Lung microvascular endothelial cell (primary cell): ENCODE measurements around the gene ATP6V0B. TPM values are rescaled to one million over a fixed set of nuclear protein-coding genes. Genes with fewer than 3 reads are reported as not detected.

Experiments used
- DNase-seq, 2 donors: peaks; one replicate each; pipeline versions ENCODE4 v3.0.0 to v3.0.0-alpha.2; 2010; ENCODE audit warnings: low read depth in 2 of 2
- total RNA-seq: library from RNA; depleted of rRNA; stranded (reverse); fragments of >200 nt; gene quantifications from 2 replicates; pipeline ENCODE4 v1.2.1, GENCODE V29; 2014

ATP6V0B gene
- total RNA-seq, 1 donor from 2014 or later: 164 TPM

DNA sequence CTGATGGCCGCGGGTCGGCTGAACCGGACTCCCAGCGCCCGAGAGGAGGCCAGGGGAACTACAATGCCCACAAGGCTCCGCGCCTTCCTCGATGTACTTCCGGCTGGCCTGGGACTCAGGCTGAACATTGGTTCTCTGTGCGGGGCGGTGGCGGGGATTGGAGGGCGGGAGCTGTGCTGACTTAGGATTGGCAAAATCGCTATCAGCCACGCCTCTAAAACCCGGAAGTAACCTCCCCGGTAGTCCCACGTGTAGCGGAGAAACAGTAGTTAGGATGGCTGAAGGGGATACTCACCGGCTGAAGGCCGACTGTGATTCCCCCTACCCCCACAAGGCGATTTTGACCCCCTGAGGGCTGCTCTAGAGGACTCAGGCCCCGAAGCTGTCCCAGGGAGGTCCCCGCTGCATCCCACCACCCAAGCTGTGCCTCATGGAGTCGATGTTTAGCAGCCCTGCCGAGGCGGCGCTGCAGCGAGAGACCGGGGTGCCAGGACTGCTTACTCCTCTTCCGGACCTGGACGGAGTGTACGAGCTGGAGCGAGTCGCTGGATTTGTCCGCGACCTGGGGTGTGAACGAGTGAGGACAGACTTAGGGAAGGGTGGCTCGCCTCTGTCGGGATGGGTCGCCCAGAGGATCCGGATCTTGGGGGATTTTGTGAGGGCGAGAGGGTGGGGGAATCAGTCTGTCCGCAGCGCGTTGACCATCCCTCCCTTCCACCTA lies 4.9 kb upstream of the ATP6V0B start, which contains the start of gene DPH2:
Gene DPH2, plus strand, starts transcription at position 265 of the 721 bp plus-strand sequence. Its CDS starts 166 bp downstream, at position 431.
- DNase-seq: peak; percentile 98

DNA sequence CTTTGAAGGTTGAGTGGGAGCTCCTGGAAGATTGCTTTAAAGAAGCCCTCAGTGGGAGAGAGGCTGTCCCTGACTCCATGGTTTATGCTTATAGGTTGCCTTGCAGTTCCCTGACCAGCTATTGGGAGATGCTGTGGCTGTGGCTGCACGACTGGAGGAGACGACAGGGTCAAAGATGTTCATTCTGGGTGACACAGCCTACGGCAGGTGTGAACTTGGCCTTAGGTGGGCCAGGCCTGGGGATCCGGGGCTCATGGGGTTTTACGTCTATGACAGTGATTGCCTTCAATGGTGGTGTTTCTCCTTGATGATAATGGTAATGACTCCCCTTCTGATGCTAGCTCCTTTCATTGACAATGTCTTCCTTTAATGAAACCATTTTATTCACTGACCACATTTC lies 4.3 kb upstream of the ATP6V0B start:
- DNase-seq: no peak

DNA sequence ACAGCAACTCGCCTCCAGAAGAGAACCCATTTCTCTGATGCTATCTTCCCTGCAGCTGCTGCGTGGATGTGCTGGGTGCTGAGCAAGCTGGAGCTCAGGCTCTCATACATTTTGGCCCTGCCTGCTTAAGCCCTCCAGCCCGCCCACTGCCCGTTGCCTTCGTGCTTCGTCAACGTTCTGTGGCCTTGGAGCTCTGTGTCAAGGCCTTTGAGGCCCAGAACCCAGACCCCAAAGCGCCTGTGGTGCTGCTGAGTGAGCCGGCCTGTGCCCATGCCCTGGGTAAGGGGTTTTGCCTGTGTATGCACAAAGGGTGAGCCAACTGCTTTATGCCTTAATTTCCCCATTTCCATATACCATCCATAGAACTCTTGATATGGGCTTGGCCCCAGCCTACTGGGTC lies 3.8 kb upstream of the ATP6V0B start:
- DNase-seq: no peak

DNA sequence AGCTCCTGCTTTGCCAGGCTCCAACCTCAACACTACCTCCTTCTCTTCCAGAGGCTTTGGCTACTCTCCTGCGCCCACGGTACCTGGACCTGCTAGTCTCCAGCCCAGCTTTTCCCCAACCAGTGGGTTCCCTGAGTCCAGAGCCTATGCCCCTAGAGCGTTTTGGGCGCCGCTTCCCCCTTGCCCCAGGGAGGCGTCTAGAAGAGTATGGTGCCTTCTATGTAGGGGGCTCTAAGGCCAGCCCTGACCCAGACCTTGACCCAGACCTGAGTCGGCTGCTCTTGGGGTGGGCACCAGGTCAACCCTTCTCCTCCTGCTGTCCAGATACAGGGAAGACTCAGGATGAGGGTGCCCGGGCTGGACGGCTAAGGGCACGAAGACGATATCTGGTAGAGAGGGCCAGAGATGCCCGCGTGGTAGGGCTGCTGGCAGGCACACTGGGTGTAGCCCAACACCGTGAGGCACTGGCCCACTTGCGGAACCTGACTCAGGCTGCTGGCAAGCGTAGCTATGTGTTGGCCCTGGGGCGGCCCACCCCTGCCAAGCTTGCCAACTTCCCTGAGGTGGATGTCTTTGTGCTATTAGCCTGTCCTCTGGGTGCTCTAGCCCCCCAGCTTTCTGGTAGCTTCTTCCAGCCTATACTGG lies 3.3 kb upstream of the ATP6V0B start:
- DNase-seq: no peak

DNA sequence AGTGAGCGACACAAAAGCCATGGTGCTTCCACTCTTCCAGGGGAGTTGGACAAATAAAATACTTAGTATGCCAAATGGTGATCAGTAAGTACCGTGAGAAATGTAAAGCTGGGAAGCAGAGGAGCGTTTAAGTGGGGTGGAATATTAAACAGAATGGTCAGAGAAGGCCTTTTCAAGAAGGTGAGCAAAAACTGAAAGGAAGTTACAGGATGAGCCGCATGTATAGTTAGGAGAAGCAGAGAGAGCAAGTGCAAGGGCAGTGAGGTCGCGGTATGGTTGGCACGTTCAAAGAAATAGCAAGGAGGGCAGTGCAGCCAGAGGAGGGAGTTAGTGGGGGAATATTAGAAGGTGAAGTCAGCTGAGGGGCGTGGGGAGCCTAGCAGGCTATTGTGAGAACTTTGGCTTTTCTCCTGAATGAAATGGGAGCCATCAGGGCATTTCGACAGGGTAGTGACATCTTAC lies 748 bp upstream of the ATP6V0B start:
- no peak for DNase-seq

DNA sequence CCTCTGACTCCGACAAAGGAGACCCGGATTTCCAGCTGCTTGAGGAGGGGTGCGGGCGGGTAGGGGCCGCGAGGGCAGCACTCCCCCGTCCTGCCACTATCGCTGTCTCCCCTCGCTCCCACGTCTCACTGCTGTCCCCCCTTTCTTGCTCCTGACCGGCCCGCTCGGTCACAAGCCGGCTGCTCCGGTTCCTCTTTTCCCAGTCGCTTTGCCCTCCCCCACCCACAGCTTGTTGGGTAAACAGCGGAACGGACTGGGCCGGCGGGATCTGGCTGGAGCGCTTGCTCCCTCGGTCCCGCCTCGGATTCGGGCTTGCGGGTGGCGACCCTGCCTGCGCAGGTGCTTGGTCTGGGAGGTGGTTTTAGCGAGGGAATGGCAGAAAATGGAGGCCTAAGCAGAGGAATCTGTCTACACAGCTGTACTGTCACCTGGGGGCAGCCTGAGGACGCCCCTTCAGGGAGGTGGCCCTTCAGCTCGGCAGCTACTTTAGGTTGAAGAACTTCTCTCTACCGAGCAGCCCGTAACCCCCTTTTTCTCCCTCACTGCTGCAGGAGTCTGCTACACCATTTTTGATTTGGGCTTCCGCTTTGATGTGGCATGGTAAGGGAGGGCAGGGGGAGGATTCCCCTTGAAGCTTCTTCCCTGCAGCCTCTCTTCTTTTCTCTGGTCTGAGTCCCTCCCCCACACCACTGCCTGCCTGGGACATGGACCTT lies 645 bp downstream of the ATP6V0B start:
- peak; percentile 39 to 54 for DNase-seq

DNA sequence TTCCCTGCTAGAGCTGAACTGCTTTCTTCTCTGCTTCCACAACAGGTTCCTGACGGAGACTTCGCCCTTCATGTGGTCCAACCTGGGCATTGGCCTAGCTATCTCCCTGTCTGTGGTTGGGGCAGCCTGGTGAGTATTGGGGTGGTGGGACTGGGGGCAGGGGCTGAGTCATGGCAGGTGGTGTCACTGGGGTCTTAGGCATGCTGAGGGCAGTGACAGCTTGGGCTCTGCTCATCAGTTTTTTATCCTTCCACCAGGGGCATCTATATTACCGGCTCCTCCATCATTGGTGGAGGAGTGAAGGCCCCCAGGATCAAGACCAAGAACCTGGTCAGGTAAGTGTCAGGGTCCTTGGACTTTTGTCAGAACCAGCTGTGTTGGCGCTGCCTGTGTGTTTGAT lies 1.3 kb downstream of the ATP6V0B start:
- DNase-seq: no peak

DNA sequence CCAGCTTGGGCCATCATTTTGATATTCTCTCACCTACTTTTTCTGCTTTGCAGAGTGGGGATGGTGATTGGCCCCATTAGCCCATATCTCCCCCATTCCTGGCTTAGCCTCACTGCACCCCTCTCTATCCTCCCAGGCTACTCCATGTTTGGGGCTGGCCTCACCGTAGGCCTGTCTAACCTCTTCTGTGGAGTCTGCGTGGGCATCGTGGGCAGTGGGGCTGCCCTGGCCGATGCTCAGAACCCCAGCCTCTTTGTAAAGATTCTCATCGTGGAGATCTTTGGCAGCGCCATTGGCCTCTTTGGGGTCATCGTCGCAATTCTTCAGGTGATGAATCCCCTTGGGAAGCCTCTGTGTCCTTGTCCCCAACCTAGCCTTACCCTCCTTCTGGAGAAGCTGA lies 2.1 kb downstream of the ATP6V0B start:
- no peak for DNase-seq

DNA sequence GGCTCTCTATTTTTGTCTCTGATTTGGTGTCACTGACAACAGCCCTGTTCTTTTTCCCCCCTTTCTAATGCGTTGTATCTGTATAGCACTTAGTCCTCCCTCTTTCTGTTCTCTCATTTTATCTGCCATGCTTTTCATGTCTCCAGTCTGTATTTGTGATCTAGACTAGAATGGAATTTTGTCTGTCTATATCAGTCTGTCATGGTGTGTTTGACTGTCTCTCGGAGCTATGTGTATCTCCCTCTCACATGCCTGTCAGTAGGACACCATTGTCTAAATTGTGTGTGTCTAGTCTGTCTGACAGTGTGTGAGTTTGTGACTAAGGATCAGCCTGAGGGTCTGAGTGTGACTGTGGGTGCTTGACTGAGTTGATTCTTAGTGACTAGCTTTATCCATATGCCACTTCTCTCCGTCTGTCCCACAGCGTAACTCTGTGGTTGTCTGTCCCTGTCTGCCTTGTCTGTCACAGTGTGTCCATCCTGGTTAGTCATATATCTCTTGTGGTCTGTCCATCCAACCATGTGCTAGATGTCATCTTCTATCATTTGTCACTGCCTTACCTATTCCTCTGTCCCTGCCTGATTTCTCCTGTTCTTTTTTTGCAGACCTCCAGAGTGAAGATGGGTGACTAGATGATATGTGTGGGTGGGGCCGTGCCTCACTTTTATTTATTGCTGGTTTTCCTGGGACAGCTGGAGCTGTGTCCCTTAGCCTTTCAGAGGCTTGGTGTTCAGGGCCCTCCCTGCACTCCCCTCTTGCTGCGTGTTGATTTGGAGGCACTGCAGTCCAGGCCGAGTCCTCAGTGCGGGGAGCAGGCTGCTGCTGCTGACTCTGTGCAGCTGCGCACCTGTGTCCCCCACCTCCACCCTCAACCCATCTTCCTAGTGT lies 2.9 kb downstream of the ATP6V0B start:
- no peak for DNase-seq

DNA sequence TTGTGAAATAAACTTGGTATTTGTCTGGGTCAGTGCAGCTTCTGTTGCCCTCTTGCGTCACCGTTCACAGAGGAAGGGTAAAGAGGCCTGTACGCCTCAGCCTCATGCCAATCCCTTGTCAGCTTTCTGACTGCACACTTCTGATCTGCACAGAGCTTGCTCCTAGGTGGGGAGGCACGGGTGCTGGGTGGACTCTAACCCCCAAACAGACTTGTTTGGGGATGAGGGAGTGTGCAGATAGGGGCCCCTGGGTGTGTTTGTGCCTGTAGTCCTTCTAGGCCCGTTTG lies 3.4 kb downstream of the ATP6V0B start:
- DNase-seq: no peak

DNA sequence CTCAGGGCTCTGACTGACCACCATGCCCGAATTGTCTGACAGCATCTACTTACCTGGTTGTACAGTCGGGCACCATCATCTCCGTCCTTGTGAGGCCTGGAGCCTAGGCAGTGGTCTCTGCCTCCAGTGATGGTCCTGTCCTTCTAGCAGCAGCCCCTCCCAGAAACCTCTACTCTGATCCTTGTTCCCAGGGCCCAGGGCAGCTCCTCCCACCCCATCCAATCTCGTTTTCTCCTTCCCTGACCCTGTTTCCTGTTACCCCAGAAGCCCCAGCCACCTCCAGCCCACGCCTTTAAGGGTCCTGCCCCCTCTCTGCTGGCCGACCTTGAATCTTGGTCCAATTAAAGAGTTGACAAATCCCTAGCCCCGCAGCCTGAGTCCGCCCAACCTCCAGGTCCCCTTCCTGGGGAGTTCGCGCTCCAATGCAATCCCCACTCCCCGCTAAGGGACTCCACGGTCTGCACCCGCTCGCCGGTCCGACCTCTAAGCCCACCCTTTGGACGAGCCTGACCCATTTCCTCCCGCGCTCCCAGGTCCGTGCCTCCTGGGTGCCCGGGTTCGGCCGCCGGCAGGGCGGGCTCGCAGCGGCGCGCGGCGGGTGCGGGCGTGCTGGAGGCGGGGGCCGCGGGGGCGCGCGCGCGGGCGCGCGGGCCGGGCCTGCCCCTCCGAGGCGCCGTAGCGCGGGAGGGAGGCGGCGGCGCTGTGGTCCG lies 3.9 kb downstream of the ATP6V0B start, which contains the start of gene B4GALT2:
Gene B4GALT2, plus strand, starts transcription at position 660 of the 710 bp plus-strand sequence. CDS start 1,951 bp downstream, outside the sequence.
- peak; percentile 47 to 48 for DNase-seq

DNA sequence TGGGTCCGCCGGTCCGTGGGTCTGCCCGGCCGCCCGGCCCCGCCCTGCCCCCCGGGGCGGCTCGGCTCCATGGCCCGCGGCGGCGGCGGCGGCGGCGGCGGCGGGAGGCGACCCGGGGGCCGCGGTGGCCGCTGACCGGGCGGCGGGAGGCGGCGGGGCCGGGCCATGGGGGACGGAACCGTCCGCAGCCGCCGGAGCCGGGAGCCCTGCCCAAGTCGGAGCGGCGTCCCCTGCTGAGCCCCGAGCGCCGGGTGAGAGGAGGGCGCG lies 4.4 kb downstream of the ATP6V0B start:
- no peak for DNase-seq

DNA sequence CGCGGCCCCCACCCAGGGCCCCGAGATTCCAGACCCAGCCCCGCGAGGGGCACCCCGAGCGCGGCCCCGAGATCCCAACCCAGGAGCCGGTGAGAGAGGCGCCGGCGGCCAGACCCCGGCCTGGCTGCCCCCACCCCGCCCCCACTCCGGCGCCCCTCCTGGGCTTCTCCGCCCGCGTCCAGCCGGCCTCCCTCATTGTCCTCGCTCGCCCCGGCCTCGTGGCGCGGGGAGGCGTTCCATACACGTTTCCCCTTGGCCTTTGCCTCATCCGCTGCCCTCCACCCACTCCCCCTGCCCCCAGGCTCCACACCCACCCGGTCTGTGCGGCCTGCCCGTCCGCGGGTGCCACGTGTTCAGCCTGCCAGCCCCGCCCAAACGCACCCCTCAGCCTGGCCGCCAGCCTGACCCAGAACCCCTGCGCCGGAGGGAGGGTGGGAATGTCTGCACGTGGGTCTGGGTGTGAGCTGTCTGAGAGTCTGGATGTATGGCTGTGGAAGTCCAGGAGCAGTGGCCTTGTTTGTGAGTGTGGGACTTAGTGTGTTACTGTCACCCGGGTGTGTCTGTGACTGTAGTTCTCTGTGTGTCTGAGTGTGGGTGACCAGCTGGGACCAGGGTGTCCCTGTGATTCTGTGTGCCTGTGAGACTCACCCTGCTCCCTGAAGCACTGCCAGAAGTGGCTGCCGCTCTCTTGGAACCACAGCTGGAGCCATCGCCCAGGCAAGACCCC lies 4.9 kb downstream of the ATP6V0B start:
- DNase-seq: peak; percentile 37 to 40

DNA sequence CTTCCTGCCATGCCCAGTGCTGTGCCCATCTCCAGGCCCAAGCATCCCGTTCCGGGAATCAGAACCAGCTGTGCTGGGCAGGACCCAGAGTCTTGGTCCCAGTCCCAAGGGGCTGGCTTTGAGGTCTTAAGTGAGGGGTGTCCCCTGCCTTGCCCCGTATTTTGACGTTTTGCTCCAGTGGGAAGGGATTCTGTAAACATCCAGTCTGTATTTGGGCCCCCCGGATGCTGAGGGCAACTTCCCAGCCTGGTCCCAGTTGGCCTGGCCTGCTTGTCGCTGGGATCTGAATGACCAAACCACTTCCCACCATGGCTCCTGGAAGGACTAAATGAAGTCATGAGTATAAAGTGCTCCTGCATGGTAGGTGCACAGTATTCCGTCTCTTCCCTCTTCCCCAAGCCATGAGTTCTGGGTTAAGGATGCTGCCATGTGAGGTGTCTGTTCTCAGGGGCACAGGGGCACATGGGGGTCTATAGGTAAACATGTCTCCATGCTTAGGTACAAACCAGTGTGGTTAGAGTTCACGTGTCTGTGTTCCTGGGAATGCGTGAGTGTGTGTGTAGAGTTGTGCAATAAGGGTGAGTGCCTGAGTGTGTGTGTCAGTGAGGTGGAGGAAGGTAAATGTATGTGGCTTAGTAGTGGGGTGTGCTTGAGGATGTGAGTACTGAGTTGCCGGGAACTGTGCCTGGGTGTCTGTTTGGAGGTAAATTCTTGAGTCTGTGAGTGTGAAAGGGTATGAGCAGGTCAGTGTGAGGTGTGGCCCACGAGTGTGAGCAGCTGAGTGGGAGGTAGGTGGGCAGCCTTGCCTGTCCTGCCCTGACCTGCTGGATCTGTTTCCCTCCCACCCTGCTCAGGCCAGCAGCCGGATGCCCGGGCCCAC lies 5.7 kb downstream of the ATP6V0B start:
- DNase-seq: no peak

DNA sequence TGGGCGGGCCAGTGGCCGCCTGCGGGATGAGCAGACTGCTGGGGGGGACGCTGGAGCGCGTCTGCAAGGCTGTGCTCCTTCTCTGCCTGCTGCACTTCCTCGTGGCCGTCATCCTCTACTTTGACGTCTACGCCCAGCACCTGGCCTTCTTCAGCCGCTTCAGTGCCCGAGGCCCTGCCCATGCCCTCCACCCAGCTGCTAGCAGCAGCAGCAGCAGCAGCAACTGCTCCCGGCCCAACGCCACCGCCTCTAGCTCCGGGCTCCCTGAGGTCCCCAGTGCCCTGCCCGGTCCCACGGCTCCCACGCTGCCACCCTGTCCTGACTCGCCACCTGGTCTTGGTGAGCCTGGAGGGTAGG lies 6.4 kb downstream of the ATP6V0B start:
- DNase-seq: no peak

DNA sequence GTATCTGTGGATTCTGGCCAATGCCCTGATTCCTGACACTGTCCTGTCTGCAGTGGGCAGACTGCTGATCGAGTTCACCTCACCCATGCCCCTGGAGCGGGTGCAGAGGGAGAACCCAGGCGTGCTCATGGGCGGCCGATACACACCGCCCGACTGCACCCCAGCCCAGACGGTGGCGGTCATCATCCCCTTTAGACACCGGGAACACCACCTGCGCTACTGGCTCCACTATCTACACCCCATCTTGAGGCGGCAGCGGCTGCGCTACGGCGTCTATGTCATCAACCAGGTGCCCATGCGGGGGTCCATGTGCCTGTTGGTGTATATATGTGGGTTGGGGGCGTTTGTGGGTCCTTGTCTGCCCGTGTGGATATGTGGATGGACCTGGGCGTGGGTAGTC lies 6.9 kb downstream of the ATP6V0B start:
- DNase-seq: no peak

DNA sequence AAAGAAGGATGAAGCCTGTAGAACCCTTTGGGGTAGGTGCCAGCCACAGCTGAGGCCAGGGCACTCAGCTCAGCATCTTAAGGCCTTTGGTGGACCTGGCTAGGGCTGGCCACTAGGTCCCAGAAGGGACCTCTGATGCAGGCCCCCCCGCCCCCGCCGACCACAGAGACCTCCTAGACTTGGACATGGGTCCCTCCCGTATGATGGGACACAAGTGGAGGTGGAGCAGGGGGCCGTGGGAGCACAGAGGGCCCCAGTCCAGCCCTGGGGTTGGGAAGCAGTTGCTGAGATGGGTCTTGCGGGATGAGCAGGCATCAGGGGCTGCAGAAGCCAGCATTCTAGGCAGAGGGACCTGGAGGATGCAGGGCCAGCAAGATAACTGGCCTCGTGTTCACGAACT lies 7.5 kb downstream of the ATP6V0B start:
- no peak for DNase-seq

DNA sequence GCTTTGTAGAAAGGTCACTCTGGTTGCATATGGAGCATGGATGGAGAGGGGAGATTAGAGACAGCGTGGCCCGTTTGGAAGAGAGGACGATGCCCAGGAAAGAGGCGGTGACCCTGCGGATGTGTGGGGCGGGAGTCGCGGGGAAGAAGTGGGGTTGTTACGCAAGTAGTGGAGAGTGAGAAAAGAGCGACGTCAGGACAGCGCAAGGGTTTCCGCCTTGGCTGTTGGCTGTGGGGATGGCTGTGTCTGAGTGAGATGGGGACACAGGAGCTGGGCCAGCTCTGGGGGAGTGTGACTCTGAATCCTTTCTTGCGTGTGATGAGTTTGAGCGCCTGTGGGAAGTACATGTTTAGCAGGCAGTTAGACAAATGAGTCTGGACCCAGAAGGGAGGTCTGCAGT lies 8.0 kb downstream of the ATP6V0B start:
- DNase-seq: no peak

DNA sequence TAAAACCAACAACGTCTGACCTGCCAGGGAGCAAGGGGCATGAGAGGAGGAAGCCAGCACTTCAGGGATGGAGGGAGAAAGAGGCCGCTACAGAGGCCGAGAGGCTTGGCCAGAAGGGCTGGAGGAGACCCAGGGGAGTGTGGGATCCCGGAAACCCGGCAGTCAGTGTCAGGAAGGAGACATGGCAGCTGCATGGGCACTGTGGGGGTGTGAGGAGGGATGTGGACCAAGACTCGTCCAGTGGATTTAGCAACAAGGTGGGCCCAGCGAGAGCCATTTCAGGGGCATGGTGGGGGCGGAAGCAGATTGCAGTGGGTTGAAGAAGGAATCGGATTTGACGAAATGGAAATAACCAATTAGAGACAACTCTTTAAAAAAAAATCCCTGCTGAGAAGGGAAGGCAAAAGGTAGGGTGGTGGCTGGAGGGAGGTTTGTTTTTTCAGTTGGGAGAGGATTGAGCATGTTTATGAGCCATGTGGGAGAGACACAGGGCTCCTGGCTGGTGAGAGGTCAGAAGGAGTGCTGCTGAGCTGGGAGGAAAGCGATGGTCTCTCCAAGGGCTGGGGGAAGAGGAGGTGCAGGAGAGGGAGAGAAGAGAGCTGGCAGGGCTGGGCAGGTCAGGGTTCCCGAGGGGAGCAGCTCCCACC lies 8.6 kb downstream of the ATP6V0B start:
- DNase-seq: no peak
